IMR-90 (cell line): Measurements from ENCODE around the gene FES. TPM values are rescaled to one million over a fixed set of nuclear protein-coding genes. Genes with fewer than 3 reads are reported as not detected.
"Not testable (repeated sequence)": the region's sequence is repeated elsewhere in the genome, so short reads cannot be mapped to it uniquely, and the experiment has no call there.

Experiments used
- ATAC-seq: fragments of 200-7000 bp; cut with Tn5 transposase; 2 replicates; pipeline ENCODE4 v1.9.1; 2020; ENCODE audit warnings: low read depth, mild to moderate bottlenecking, moderate library complexity
- BruUV-seq: library from RNA; stranded (reverse); fragments of 400-500 nt; replicated peaks from 2 replicates; lab custom pipeline; 2021; lab: Mats Ljungman, UMichigan
- CTCF ChIA-PET: fragments of 300-600 bp; formaldehyde crosslinking; extraction: SDS; loops from one replicate; lab custom pipeline; 2021; ENCODE audit warnings: antibody characterized with exemption; lab: Yijun Ruan, JAX
- POLR2A ChIA-PET: fragments of 300-600 bp; sonication (Branson Sonifier 250); formaldehyde crosslinking; loops from one replicate; lab custom pipeline; 2022; ENCODE audit warnings: antibody characterized with exemption; ENCODE audit not compliant: unreplicated experiment; lab: Charles Lee
- DNase-seq: peaks from one replicate; pipeline ENCODE4 v3.0.0; 2013
- H2AFZ ChIP-seq: replicated peaks from 2 replicates; pipeline ENCODE3; 2013; ENCODE audit warnings: low read length, mild to moderate bottlenecking; ENCODE audit not compliant: poor library complexity
- H2AK5ac ChIP-seq: 2 replicates; pipeline ENCODE4 v1.6.1; 2013; ENCODE audit warnings: low read depth, low read length, inconsistent platforms
- H2AK9ac ChIP-seq: replicated peaks from 2 replicates; pipeline ENCODE3; 2013; ENCODE audit warnings: mild to moderate bottlenecking, low read depth, low read length, moderate library complexity; ENCODE audit not compliant: poor library complexity
- H2BK120ac ChIP-seq: 2 replicates; pipeline ENCODE4 v1.6.1; 2013; ENCODE audit warnings: low read depth, low read length, inconsistent platforms
- H2BK15ac ChIP-seq: 3 replicates; pipeline ENCODE4 v1.6.1; 2013; ENCODE audit warnings: low read depth, low read length, inconsistent platforms
- H2BK20ac ChIP-seq: 2 replicates; pipeline ENCODE4 v1.6.1; 2013; ENCODE audit warnings: low read depth, mild to moderate bottlenecking, inconsistent platforms, low read length, moderate library complexity
- H2BK5ac ChIP-seq: 2 replicates; pipeline ENCODE4 v1.6.1; 2013; ENCODE audit warnings: mild to moderate bottlenecking, low read depth, low read length, inconsistent platforms; ENCODE audit not compliant: poor library complexity, severe bottlenecking
- H3K14ac ChIP-seq: replicated peaks from 2 replicates; pipeline ENCODE4 v1.6.1; 2013; ENCODE audit warnings: low read depth, low read length, inconsistent platforms
- H3K18ac ChIP-seq: 2 replicates; pipeline ENCODE4 v1.6.1; 2013; ENCODE audit warnings: low read depth, low read length, control low read depth
- H3K23ac ChIP-seq: 2 replicates; pipeline ENCODE4 v1.6.1; 2013; ENCODE audit warnings: low read depth, low read length, inconsistent platforms
- H3K27ac ChIP-seq: 2 replicates; pipeline ENCODE4 v1.5.1; 2013; ENCODE audit warnings: mild to moderate bottlenecking, control low read depth, low read length; ENCODE audit not compliant: insufficient read depth
- H3K27me3 ChIP-seq: 2 replicates; pipeline ENCODE4 v1.6.1; 2013; ENCODE audit warnings: low read length; ENCODE audit not compliant: control insufficient read depth, insufficient read depth
- H3K36me3 ChIP-seq: 2 replicates; pipeline ENCODE4 v1.6.1; 2013; ENCODE audit warnings: low read length, mixed read lengths; ENCODE audit not compliant: control insufficient read depth, insufficient read depth
- H3K4ac ChIP-seq: 2 replicates; pipeline ENCODE4 v1.6.1; 2013; ENCODE audit warnings: low read depth, low read length, inconsistent platforms
- H3K4me1 ChIP-seq: 2 replicates; pipeline ENCODE4 v1.6.1; 2013; ENCODE audit warnings: low read length, mixed read lengths; ENCODE audit not compliant: control insufficient read depth, insufficient read depth
- H3K4me2 ChIP-seq: 2 replicates; pipeline ENCODE4 v1.6.1; 2013; ENCODE audit warnings: low read depth, mild to moderate bottlenecking, control low read depth, low read length, moderate library complexity
- H3K4me3 ChIP-seq: 2 replicates; pipeline ENCODE4 v1.5.1; 2013; ENCODE audit warnings: low read depth, mild to moderate bottlenecking, control low read depth, low read length, moderate library complexity; ENCODE audit not compliant: insufficient read depth
- H3K56ac ChIP-seq: 2 replicates; pipeline ENCODE4 v1.6.1; 2013; ENCODE audit warnings: low read length, inconsistent platforms; ENCODE audit not compliant: insufficient read depth; ENCODE audit errors: extremely low read depth
- H3K79me1 ChIP-seq, 2 experiments: 2 replicates each; pipeline ENCODE4 v1.6.1; 2013; ENCODE audit warnings: low read length in 2 of 2, inconsistent platforms in 1 of 2, low read depth in 1 of 2
- H3K9ac ChIP-seq: 2 replicates; pipeline ENCODE4 v1.6.1; 2013; ENCODE audit warnings: low read depth, low read length, control low read depth
- H3K9me1 ChIP-seq: 2 replicates; pipeline ENCODE4 v1.6.1; 2013; ENCODE audit warnings: low read length, inconsistent platforms; ENCODE audit not compliant: insufficient read depth
- H3K9me3 ChIP-seq: 2 replicates; pipeline ENCODE4 v1.6.1; 2013; ENCODE audit warnings: low read length; ENCODE audit not compliant: control insufficient read depth, insufficient read depth
- H4K20me1 ChIP-seq: 2 replicates; pipeline ENCODE4 v1.6.1; 2013; ENCODE audit warnings: low read length, inconsistent platforms; ENCODE audit not compliant: insufficient read depth
- H4K5ac ChIP-seq: 2 replicates; pipeline ENCODE4 v1.6.1; 2013; ENCODE audit warnings: mild to moderate bottlenecking, low read depth, low read length, control low read depth
- H4K8ac ChIP-seq, 2 experiments: 2 replicates each; pipeline ENCODE4 v1.6.1; 2013; ENCODE audit warnings: low read depth in 2 of 2, low read length in 2 of 2, control low read depth in 1 of 2, inconsistent platforms in 1 of 2
- H4K91ac ChIP-seq: 2 replicates; pipeline ENCODE4 v1.6.1; 2013; ENCODE audit warnings: low read depth, low read length, inconsistent platforms; ENCODE audit not compliant: insufficient read depth
- FOS ChIP-seq: fragments of 150-350 bp; IDR thresholded peaks from 2 replicates; pipeline ENCODE4 v1.6.1; 2016; ENCODE audit warnings: low read depth, low read length
- MAFK ChIP-seq: IDR thresholded peaks from 2 replicates; pipeline ENCODE4 v1.6.1; 2012; ENCODE audit warnings: low read depth, low read length, improper control_type of control experiment
- POLR2A ChIP-seq: IDR thresholded peaks from 2 replicates; pipeline ENCODE4 v1.6.1; 2012; ENCODE audit warnings: mild to moderate bottlenecking, low read depth, low read length
- WGBS, 2 experiments: methylation state at CpG; one replicate each; pipeline versions ENCODE4 v1.1.5 to v1.1.7; 2013; ENCODE audit warnings: missing lambda C conversion rate in 2 of 2; ENCODE audit not compliant: insufficient read length in 1 of 2; ENCODE audit errors: extremely low coverage in 2 of 2; 5-methylcytosine and 5-hydroxymethylcytosine counted together
- dilution Hi-C: fragments of 300-500 bp; cut with HindIII; formaldehyde crosslinking; loops from one replicate; pipeline ENCODE4 v1.14.3; 2018; ENCODE audit warnings: low sequenced_read_pairs; ENCODE audit not compliant: unreplicated experiment
- in situ Hi-C: fragments of 300-500 bp; cut with MboI; formaldehyde crosslinking; loops from 3 replicates; pipeline ENCODE4 v1.14.3; 2019; ENCODE audit warnings: low sequenced_read_pairs, inconsistent platforms, mixed read lengths
- intact Hi-C: fragments of 100-400 bp; cut with micrococcal nuclease; formaldehyde crosslinking; loops from 2 replicates; pipeline ENCODE4 v1.10.0; 2022
- polyA plus RNA-seq, 3 experiments: library from polyadenylated mRNA; depleted of rRNA; stranded (reverse); fragments of >200 nt; gene quantifications; 2 replicates each; pipeline ENCODE4 v1.2.3, GENCODE V29; 2012; ENCODE audit warnings: low replicate concordance in 1 of 3
- total RNA-seq: library from RNA; depleted of rRNA; stranded (reverse); fragments of >200 nt; gene quantifications from 2 replicates; pipeline ENCODE4 v1.2.3, GENCODE V29; 2012

Gene FES
- total and polyA plus RNA-seq, 2 of the 4 experiments (the other 2 are of a cell fraction): 10.5 to 11.7 TPM

DNA sequence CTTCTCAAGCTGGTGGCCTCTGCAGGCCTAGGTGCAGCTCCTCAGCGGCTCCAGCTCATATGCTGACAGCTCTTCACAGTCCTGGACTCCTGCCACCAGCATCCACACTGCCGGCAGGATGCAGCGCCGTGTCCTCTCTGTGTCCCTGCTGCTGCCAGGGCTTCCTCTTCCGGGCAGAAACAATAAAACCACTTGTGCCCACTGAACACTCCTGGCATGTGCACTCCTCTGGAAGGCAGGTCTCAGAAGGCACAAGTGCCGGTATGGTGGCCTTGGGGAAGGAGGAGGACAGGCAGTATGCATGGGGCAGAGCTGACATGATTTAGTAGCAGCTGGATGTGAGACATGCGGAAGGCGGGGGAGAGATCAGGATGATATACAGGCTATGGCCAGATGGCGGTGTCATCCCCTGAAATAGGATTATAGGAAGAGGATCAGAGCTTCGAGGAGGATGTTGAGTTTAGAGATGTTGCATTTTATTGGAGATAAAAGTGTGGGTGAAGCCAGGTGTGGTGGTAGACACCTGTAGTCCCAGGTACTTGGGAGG lies 11.3 kb downstream of the FES start:
- no peak for TF ChIP-seq POLR2A
- TF ChIP-seq MAFK: no peak
- TF ChIP-seq FOS: no peak
- H2AFZ ChIP-seq: no peak overlapping the region
- H3K4me1 ChIP-seq: no peaks in the 10 kb centered on the region
- no peak overlapping the region for H3K4me2 ChIP-seq
- no peak overlapping the region for H4K8ac ChIP-seq
- no peak overlapping the region for H2BK15ac ChIP-seq
- 71% methylated on average over 6 of the region's 10 CpGs; no CpG with 5 or more reads in 1 of the 2 experiments for WGBS, 2 experiments
- no peak overlapping the region for H4K91ac ChIP-seq
- no peak overlapping the region for H3K18ac ChIP-seq
- no peak overlapping the region for H2BK120ac ChIP-seq
- no peak overlapping the region for H3K9ac ChIP-seq
- dilution Hi-C loops (no loop called here), in situ Hi-C loops (loop anchor here (25.0 kb wide), 1 partner anchor 583 kb away; no protein-coding TSS in a partner anchor), intact Hi-C loops (no loop called here)
- no peak overlapping the region for H3K56ac ChIP-seq
- peaks cover 3% of the 10 kb centered on the region; the same call in 1 of the 2 replicates for H3K9me1 ChIP-seq
- no peak overlapping the region for H2AK5ac ChIP-seq
- no peak overlapping the region for H2BK5ac ChIP-seq
- ATAC-seq (peak; percentile 49; the same call in 1 of the 2 replicates), DNase-seq (no peak)
- CTCF ChIA-PET: no interaction called here
- no peak overlapping the region for H3K4ac ChIP-seq
- H3K14ac ChIP-seq: no peak overlapping the region
- H2BK20ac ChIP-seq: no peak overlapping the region
- H2AK9ac ChIP-seq: peak overlapping the region; percentile 24
- H4K5ac ChIP-seq: no peak overlapping the region
- no peak overlapping the region for H3K23ac ChIP-seq
- no peaks in the 10 kb centered on the region for H3K79me1 ChIP-seq
- BruUV-seq: no TSS peak
- no peaks in the 10 kb centered on the region for H3K27me3 ChIP-seq
- no peaks in the 10 kb centered on the region for H4K20me1 ChIP-seq
- no peaks in the 10 kb centered on the region for H3K9me3 ChIP-seq
- POLR2A ChIA-PET: no interaction called here
- H3K36me3 ChIP-seq: peaks cover 28% of the 10 kb centered on the region
- no peak overlapping the region for H3K27ac ChIP-seq
- H3K4me3 ChIP-seq: no peak overlapping the region

DNA sequence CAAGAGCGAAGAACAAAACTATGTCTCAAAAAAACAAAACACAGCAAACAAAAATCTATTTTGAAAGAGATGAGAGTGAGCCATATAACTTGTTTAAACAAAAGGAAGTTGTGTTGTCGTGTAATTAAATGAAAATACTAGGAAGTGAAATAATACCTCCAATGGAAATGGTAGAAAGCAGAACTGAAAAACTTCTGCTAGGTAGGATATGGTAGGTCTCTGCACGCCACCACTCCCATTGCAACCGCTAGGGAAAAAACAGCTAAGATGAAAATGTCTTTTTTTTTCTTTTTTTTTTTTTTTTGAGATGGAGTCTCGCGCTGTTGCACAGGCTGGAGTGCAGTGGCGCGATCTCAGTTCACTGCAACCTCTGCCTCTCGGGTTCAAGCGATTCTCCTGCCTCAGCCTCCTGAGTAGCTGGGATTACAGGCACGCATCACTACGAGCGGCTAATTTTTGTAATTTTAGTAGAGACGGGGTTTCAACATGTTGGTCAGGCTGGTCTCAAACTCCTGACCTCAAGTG lies 12.9 kb downstream of the FES start:
- H3K4me2 ChIP-seq, H2BK120ac ChIP-seq, BruUV-seq, H3K9me3 ChIP-seq, H3K14ac ChIP-seq, DNase-seq, CTCF ChIA-PET, H3K23ac ChIP-seq, H4K20me1 ChIP-seq, H3K4me3 ChIP-seq, H2BK20ac ChIP-seq, intact Hi-C loops, H3K4me1 ChIP-seq, POLR2A ChIA-PET, H4K8ac ChIP-seq, ATAC-seq, H3K18ac ChIP-seq, H2AK9ac ChIP-seq, H4K5ac ChIP-seq, H3K9ac ChIP-seq, H4K91ac ChIP-seq, H3K27me3 ChIP-seq, H2AK5ac ChIP-seq, H2BK5ac ChIP-seq, dilution Hi-C loops, H2BK15ac ChIP-seq, H3K27ac ChIP-seq, H3K9me1 ChIP-seq, H3K79me1 ChIP-seq, H3K56ac ChIP-seq, H3K4ac ChIP-seq, H2AFZ ChIP-seq: not testable (repeated sequence)
- peaks cover 22% of the 10 kb centered on the region for H3K36me3 ChIP-seq
- in situ Hi-C loops: loop anchor here (25.0 kb wide), 1 partner anchor 585 kb away; no protein-coding TSS in a partner anchor
- WGBS, 2 experiments: 94% methylated on average over 4 of the region's 14 CpGs; no CpG with 5 or more reads in 1 of the 2 experiments
